Epithelial cell of esophagus (primary cell): ENCODE measurements around the gene PYGM.

Experiments used
- DNase-seq: peaks from one replicate; pipeline ENCODE4 v3.0.0; 2010; ENCODE audit warnings: low read depth
- H3K4me3 ChIP-seq: 2 replicates; pipeline ENCODE4 v1.5.1; 2011; ENCODE audit warnings: mild to moderate bottlenecking, low read length, control low read depth
- TF ChIP-seq, protein P1 (sequence below): IDR thresholded peaks from 2 replicates; pipeline ENCODE4 v1.5.1; 2011; ENCODE audit warnings: low read depth, mild to moderate bottlenecking, low read length, control low read depth, inconsistent platforms; ENCODE audit not compliant: insufficient read depth; ENCODE audit errors: missing control alignments

PYGM gene

DNA sequence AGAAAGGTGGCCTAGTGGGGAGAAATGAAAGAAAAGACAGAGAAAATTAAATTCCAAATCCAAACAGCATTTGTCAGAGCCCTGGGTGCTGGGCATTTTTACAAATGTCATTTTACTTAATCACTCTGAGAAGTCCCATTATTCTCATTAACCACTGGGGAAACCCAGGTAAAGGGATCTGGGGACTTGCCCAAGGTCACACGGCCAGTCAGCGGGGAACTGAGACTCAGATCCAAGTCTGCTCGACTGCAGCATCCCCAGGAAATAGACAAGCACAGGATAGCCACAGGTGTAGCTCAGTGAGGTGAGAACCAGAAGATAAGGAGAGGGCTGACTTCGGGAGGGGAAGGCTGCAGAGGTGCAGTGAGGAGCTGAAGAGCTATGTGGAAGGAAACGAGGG lies 44.7 kb downstream of the PYGM start:
- no peak overlapping the region for H3K4me3 ChIP-seq
- TF ChIP-seq, protein P1, sequence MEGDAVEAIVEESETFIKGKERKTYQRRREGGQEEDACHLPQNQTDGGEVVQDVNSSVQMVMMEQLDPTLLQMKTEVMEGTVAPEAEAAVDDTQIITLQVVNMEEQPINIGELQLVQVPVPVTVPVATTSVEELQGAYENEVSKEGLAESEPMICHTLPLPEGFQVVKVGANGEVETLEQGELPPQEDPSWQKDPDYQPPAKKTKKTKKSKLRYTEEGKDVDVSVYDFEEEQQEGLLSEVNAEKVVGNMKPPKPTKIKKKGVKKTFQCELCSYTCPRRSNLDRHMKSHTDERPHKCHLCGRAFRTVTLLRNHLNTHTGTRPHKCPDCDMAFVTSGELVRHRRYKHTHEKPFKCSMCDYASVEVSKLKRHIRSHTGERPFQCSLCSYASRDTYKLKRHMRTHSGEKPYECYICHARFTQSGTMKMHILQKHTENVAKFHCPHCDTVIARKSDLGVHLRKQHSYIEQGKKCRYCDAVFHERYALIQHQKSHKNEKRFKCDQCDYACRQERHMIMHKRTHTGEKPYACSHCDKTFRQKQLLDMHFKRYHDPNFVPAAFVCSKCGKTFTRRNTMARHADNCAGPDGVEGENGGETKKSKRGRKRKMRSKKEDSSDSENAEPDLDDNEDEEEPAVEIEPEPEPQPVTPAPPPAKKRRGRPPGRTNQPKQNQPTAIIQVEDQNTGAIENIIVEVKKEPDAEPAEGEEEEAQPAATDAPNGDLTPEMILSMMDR = no peak
- DNase-seq = no peak

GRCh38 chr11:64714666-64715065 lies 45.1 kb downstream of the PYGM start:
- H3K4me3 ChIP-seq = no peak overlapping the region
- DNase-seq = no peak
- TF ChIP-seq, protein P1 = no peak

GRCh38 chr11:64713781-64714363 lies 45.9 kb downstream of the PYGM start:
- H3K4me3 ChIP-seq = no peak overlapping the region
- TF ChIP-seq, protein P1 = no peak
- no peak for DNase-seq

DNA sequence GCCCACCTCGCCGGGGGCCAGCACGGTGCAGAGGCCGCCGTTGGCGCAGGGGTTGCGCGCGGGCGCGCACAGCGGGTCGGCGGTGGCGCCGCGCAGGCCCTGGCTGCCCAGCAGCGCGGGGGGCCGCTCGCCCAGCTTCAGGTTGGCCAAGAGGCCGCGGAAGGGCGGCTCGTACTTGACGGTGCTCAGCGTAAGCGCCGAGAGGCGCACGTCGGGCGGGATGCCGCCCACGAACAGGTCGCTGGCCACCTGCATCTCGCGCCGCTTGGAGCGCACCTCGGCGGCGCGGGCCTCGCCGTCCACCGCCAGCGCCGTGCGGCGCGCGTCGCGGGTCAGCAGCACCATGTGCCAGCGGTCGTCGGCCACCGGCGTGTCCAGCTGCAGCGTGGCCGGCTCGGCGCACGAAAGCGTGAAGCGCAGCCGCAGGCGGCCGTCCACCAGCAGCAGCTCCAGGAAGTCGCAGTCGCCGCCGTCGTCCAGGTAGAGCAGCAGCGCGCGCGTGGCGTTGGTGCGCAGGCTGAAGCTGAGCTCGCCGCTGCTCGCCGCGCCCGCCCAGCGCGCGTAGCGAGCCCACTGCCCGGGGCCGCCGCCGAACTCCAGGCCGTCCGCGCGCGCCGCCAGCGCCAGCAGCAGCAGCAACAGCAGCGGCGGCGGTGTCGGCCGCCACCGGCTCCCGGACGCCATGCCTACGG lies 46.6 kb downstream of the PYGM start:
- TF ChIP-seq, protein P1 = no peak
- peak; percentile 77 for DNase-seq
- H3K4me3 ChIP-seq = no peak overlapping the region

- DNase-seq = no peak
- TF ChIP-seq, protein P1 = no peak
- H3K4me3 ChIP-seq = no peak overlapping the region
Observed at GRCh38 chr11:64712430-64713015, 47.3 kb downstream of the PYGM start.

- no peak for DNase-seq
- H3K4me3 ChIP-seq = no peak overlapping the region
- TF ChIP-seq, protein P1 = no peak
Observed at GRCh38 chr11:64711956-64712362, 47.8 kb downstream of the PYGM start.
